RPMI7951 (cell line): ENCODE measurements around the gene NMRK1. TPM values are rescaled to one million over a fixed set of nuclear protein-coding genes. Genes with fewer than 3 reads are reported as not detected.

Experiments used
- total RNA-seq: library from RNA; depleted of rRNA; stranded (reverse); fragments of >200 nt; shearing (Covaris generic); gene quantifications from 2 replicates; pipeline ENCODE4 v1.2.3, GENCODE V29; 2014; rRNA removed

Gene NMRK1
- total RNA-seq, 1 experiment from 2014 or later, result 7.6 TPM

Other genes with a start within 250 kb of the NMRK1 start
- under 0.01 TPM in 1 of 2 replicates, not detected in the other for gene TRPM6, start 200.2 kb downstream of the NMRK1 start, total RNA-seq
- 7.9 and 8.6 TPM in 2 replicates for gene C9orf40, start 135.2 kb downstream of the NMRK1 start, total RNA-seq
- 15.0 and 15.6 TPM in 2 replicates for gene CARNMT1, start 59.9 kb downstream of the NMRK1 start, total RNA-seq
- 43.9 and 49.1 TPM in 2 replicates for gene OSTF1, start 359 bp upstream of the NMRK1 start, total RNA-seq